ENCODE measurements around the gene CKAP2.
A peak's percentile ranks its signal among the peaks of the same experiment; 100 is the strongest.
"Not testable (repeated sequence)": the region's sequence is repeated elsewhere in the genome, so short reads cannot be mapped to it uniquely, and the experiment has no call there.

The CKAP2 gene

DNA sequence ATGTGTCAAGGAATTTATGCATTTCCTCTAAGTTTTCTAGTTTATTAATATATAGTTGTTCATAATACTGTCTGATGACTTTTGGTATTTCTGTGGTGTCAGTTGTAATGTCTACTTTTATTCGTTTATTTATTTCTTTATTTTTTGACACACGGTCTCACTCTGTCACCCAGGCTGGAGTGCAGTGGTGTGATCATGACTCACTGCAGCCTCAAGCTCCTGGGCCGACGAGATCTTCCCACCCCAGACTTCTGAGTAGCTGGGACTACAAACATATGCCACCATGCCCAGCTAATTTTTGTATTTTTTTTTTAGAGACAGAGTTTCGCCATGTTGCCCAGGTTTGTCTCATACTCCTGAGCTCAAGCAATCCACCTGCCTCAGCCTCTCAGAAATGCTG lies 39.0 kb downstream of the CKAP2 start:
- H3K4me3 ChIP-seq (replicated peaks in 1 of 2; ENCODE audit: low read depth in 2 of 2, low read length in 2 of 2); DNase-seq (ENCODE audit: low read depth in 2 of 2): not testable (repeated sequence)

DNA sequence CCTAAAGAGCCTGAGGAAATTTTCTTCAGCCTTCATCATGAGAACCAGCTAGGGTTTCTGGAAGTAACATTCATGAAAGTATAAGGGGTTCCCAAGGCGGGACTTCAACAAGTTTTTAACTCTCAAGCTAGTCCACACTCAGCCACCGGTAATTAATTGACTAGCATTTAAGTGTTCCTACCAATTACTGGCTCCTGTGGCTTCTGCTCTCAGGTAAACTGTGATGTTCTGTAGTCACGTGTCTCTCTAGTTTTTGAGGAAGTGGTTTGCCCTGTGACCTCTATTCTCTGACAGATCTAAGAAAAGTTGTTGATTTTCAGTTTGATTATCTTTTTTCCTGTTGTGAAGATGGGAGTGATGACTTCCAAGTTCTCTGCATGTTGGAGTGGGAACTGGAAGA lies 42.7 kb downstream of the CKAP2 start:
- not testable (repeated sequence) for DNase-seq (ENCODE audit: low read depth in 2 of 2); H3K4me3 ChIP-seq (replicated peaks in 1 of 2; ENCODE audit: low read depth in 2 of 2, low read length in 2 of 2)

DNA sequence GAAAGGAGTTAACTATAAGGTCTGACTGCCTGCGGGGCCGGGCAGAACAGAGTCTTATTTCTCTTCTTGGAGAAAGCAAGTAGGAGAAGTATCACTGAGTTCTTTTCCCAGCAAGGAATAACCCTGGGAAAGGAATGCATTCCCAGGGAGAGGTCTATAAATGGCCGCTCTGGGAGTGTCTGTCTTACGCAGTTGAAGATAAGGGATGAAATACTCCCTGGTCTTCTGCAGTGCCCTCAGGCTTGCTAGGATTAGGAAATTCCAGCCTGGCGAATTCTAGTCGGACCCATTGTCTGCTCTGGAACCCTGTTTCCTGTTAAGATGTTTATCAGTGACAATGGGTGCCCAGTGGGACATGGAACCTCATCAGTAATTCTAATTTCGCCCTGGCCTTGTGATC lies 47.0 kb downstream of the CKAP2 start:
- H3K4me3 ChIP-seq (replicated peaks in 1 of 2; ENCODE audit: low read depth in 2 of 2, low read length in 2 of 2); DNase-seq (ENCODE audit: low read depth in 2 of 2): not testable (repeated sequence)

DNA sequence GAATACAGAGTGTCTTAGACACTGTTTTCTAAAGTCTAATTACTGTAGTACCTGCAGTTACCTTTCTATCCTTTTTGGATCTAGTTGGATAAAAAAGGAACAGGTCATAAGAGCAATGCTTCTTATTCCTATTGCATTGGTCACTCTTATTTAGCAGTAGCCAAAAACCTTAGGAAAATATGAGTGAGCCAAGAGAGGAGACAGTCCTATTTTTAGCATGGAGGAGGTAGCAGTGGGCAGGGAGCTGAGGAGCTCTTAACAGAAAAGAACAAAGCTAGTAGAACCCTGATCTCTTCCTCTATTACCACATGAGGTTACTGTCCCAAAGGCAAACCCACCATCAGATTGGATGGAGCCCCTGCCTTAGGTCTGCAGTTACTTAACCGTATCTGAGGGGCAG lies 50.6 kb downstream of the CKAP2 start:
- DNase-seq (ENCODE audit: low read depth in 2 of 2); H3K4me3 ChIP-seq (replicated peaks in 1 of 2; ENCODE audit: low read depth in 2 of 2, low read length in 2 of 2): not testable (repeated sequence)

DNA sequence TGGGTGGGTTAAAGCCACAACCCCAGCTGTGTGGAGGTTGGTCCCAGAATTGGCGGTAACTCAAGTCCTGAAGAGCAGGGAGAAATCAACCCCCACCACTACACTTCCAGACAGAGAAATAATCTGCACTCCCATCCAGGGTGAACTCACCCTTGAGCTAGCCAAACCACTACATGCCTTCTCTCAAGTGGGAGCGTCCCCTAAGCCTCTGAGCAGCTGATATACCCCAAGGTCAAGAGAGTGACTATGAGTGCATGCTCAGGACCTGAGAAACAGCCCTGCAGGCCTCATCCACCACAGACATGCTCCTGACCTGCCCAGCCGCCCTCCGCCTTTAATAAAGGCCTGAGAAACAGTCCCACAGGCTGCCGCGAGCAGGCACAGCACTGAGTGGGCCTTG lies 54.3 kb downstream of the CKAP2 start:
- H3K4me3 ChIP-seq (replicated peaks in 1 of 2; ENCODE audit: low read depth in 2 of 2, low read length in 2 of 2); DNase-seq (ENCODE audit: low read depth in 2 of 2): not testable (repeated sequence)

DNA sequence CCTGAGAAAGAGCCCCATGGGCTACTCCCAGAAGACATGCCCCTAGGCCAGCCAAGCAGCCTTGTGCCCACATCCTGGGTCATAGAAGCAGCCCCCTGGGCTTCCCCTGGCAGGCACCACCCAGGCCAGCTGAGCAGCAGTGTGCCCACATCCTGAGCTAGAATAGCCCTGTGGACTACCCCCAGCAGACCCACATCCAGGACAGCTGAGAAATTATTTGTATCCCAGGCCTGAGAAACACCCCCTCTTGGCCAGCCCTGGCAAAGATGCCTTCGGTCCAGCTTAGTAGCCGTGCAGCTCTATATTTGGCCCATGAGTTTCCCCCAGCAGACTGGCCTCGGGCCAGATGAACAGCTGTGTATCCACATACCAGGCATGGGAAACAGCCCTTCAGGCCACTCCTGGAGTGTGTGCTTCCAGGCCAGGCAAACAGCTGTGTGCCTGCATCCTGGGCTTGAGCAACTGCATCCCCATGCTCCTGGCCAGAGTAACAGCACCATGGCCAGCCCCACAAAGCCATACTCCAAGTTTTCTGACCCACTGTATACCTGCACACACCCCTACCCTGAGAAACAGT lies 55.0 kb downstream of the CKAP2 start:
- not testable (repeated sequence) for H3K4me3 ChIP-seq (replicated peaks in 1 of 2; ENCODE audit: low read depth in 2 of 2, low read length in 2 of 2); DNase-seq (ENCODE audit: low read depth in 2 of 2)

DNA sequence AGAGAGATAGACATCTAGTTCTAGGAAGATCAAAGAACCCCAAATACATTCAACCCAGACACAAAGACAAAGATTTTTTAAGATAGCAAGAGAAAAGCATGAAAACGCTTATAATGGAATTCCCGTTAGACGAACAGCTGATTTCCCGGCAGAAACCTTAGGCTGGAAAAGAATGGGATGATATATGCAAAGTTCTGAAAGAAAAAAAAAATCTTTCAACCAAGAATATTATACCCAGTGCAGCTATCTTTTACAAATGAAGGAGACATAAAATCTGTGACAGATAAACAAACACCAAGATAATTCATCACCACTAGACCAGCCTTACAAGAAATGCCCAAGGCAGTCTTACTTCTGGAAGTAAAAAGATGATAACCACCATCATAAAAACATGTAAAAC lies 56.3 kb downstream of the CKAP2 start:
- DNase-seq (ENCODE audit: low read depth in 2 of 2); H3K4me3 ChIP-seq (replicated peaks in 1 of 2; ENCODE audit: low read depth in 2 of 2, low read length in 2 of 2): not testable (repeated sequence)

DNA sequence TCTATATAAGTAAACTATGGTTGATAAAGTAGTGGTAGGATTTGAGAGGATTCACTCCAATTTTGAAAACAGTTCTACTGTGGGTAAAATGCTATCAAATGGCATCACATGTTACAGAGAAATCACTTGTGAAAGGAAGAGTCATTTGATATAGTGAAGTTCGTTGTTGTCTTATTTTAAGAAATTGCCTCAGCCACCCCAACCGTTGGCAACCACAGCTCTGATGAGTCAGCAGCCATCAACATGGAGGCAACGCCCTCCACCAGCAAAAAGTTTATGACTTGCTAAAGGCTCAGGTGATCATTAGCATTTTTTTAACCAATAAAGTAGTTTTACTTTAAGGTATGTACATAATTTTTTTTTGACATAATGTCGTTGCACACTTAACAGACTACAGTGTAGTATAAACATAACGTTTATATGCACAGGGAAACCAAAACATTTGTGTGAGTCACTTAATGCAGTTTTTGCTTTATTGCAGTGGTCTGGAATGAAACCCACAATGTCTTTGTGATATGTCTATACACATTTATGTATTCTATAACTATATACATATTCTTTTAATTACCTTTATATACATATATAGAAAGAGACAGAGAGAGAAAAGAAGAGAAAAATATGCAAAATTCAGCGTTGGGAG lies 58.8 kb downstream of the CKAP2 start:
- not testable (repeated sequence) for H3K4me3 ChIP-seq (replicated peaks in 1 of 2; ENCODE audit: low read depth in 2 of 2, low read length in 2 of 2)
- peak in 1 of 2 donors; percentile 44 for DNase-seq (ENCODE audit: low read depth in 2 of 2)

DNA sequence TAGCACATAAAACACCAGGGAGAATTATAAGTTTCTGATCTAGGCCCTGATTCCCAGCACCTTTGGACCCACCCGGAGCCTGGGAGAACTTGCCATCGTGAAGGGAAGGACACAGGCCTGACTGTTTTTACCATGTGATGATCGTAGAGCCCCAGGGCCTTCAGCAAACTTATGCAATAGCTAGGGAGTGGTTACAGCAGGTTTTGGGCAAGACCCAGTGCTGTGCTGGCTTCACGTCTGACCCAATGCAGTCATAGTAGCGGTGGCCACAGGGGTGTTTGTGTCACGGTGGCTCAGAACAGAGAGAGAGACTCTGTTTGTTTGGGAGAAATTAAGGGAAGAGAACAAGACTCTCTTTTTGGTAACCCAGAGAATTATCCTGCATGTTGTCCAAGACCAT lies 68.0 kb downstream of the CKAP2 start:
- DNase-seq (ENCODE audit: low read depth in 2 of 2); H3K4me3 ChIP-seq (replicated peaks in 1 of 2; ENCODE audit: low read depth in 2 of 2, low read length in 2 of 2): not testable (repeated sequence)

Measured in cardiac fibroblast (primary cell).